ENCODE data around the gene SYS1. TPM values are rescaled to one million over a fixed set of nuclear protein-coding genes. Genes with fewer than 3 reads are reported as not detected.
A peak's percentile ranks its signal among the peaks of the same experiment; 100 is the strongest.

SYS1 gene
- total RNA-seq = 10 to 100 TPM; 22.1 to 23.8 TPM
- 16.4 TPM for polyA plus RNA-seq (2013, experiment 1 of 2)
- 15.6 TPM for polyA plus RNA-seq (2013, experiment 2 of 2)
- long read RNA-seq, experiment 1, transcript SYS1-201 (4 exons, 2,862 nt) = major isoform, 14 of 16 reads
- long read RNA-seq, experiment 1, partial matches to known transcripts = 0 of 16 reads
- long read RNA-seq, experiment 1, other reads (novel, unspliced or antisense) = 1 of 16 reads
- long read RNA-seq, experiment 2, transcript SYS1-201 (4 exons, 2,862 nt) = major isoform, 23 of 37 reads
- long read RNA-seq, experiment 2, transcript SYS1-205 (3 exons, 433 nt) = minor isoform, 12 of 37 reads
- long read RNA-seq, experiment 2, partial matches to known transcripts = 1 of 37 reads
- long read RNA-seq, experiment 2, other reads (novel, unspliced or antisense) = 1 of 37 reads
- long read RNA-seq, experiment 3, transcript SYS1-201 (4 exons, 2,862 nt) = major isoform, 141 of 180 reads
- long read RNA-seq, experiment 3, transcript SYS1-205 (3 exons, 433 nt) = minor isoform, 27 of 180 reads
- long read RNA-seq, experiment 3, partial matches to known transcripts = 4 of 180 reads
- long read RNA-seq, experiment 3, other reads (novel, unspliced or antisense) = 4 of 180 reads
- long read RNA-seq, experiment 4, transcript SYS1-205 (3 exons, 433 nt) = minor isoform, 9 of 63 reads
- long read RNA-seq, experiment 4, transcript SYS1-201 (4 exons, 2,862 nt) = major isoform, 51 of 63 reads
- long read RNA-seq, experiment 4, partial matches to known transcripts = 0 of 63 reads
- long read RNA-seq, experiment 4, other reads (novel, unspliced or antisense) = 3 of 63 reads

DNA sequence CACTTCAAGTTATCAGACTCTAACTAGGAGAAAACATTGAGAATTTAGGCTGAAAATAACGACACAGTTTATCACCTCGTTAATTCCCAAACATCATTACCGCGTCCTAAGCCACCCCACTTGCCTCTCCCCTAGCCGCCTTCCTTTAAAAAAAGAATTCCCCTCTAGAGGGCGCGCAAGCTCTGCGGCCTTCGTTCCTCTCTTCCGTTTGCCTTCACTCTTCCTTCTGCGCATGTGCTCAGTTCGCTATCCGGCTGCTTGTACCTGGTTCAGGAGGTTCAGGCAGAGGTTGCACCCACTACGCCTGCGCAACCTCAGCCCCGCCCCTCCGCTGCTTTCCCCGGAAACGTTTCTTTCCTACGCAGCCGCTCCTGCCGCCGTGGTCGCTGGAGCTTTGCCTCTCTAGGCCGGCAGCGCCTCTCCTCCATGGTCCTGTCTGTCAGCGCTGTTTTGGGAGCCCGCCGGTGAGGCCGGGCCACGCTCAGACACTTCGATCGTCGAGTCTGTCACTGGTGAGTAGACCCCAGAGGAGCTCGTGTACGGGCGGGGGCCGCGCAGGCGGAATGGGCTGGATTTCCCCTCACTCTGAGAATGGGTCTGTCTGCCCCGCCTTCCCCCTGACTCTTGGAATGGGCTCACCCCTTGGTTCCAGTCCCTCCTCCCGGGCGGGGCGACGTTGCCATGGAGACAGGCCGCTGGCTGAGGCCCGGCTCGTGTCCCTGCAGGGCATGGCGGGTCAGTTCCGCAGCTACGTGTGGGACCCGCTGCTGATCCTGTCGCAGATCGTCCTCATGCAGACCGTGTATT, at the start of gene SYS1:
SYS1 (plus strand) TSS at position 353 of the 807 bp plus-strand sequence; CDS start at position 729, 376 bp downstream.
- peak within 1 kb of the TSS; percentile 82 for H3K27ac ChIP-seq (ENCODE audit: low read depth, low read length)
- Mint-ChIP-seq H3K36me3 (ENCODE audit: low read depth) (peaks cover 23% of the 10 kb centered on the region), H3K9me3 (no peaks in the 10 kb centered on the region), H3K27ac (peak within 1 kb of the TSS; percentile 100), H3K27me3 (ENCODE audit: insufficient read depth) (no peaks in the 10 kb centered on the region), H3K4me3 (peak within 1 kb of the TSS; percentile 98), H3K4me1 (peaks cover 24% of the 10 kb centered on the region)
- TF ChIP-seq, protein P1, sequence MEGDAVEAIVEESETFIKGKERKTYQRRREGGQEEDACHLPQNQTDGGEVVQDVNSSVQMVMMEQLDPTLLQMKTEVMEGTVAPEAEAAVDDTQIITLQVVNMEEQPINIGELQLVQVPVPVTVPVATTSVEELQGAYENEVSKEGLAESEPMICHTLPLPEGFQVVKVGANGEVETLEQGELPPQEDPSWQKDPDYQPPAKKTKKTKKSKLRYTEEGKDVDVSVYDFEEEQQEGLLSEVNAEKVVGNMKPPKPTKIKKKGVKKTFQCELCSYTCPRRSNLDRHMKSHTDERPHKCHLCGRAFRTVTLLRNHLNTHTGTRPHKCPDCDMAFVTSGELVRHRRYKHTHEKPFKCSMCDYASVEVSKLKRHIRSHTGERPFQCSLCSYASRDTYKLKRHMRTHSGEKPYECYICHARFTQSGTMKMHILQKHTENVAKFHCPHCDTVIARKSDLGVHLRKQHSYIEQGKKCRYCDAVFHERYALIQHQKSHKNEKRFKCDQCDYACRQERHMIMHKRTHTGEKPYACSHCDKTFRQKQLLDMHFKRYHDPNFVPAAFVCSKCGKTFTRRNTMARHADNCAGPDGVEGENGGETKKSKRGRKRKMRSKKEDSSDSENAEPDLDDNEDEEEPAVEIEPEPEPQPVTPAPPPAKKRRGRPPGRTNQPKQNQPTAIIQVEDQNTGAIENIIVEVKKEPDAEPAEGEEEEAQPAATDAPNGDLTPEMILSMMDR (conservative IDR thresholded peaks at IDR 0.05) = peak; percentile 93
- H3K27me3 ChIP-seq (ENCODE audit: control insufficient read depth, insufficient read depth, low read length, poor library complexity, severe bottlenecking) = no peaks in the 10 kb centered on the region
- peaks cover 28% of the 10 kb centered on the region for H3K36me3 ChIP-seq (ENCODE audit: control insufficient read depth, insufficient read depth, low read length)
- 0% methylated on average over 35 to 55 of the region's 55 CpGs for WGBS, 2 experiments (ENCODE audit: insufficient coverage in 1 of 2, insufficient read length in 1 of 2)
- peak within 1 kb of the TSS; percentile 88 for H3K4me3 ChIP-seq (ENCODE audit: low read length)
- H3K4me1 ChIP-seq (ENCODE audit: control insufficient read depth, insufficient read depth, low read length) = no peaks in the 10 kb centered on the region
- DNase-seq = peak; percentile 99
- H3K9ac ChIP-seq (ENCODE audit: extremely low read depth, low read length, poor library complexity, severe bottlenecking) = peak within 1 kb of the TSS; percentile 84
- H3K9me3 ChIP-seq (ENCODE audit: control insufficient read depth, low read length) = no peaks in the 10 kb centered on the region

DNA sequence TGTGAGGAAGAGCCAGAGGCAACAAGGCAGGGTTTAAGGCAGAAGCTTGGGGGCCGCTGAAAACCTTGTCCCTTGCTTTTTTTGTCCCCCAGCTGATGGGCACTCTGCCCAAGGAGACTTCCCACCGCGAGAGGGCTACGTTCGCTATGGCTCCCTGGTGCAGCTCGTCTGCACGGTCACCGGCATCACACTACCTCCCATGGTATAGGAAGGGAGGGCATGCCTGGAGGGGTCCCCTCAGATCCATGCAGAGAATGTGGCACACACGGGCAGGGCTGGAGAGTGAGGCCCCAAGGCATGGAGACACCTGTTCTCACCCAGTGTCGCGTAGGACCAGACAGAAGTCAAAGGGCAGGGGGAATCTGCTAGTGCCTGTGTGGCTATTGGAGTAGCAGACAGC, 49.0 kb upstream of the SYS1 start:
- Mint-ChIP-seq H3K36me3 (ENCODE audit: low read depth) (no peaks in the 10 kb centered on the region), H3K4me1 (no peaks in the 10 kb centered on the region), H3K4me3 (no peak overlapping the region), H3K27ac (no peak overlapping the region), H3K27me3 (ENCODE audit: insufficient read depth) (peaks cover 35% of the 10 kb centered on the region), H3K9me3 (no peaks in the 10 kb centered on the region)
- H3K27ac ChIP-seq (ENCODE audit: low read depth, low read length) = no peak overlapping the region
- no peak overlapping the region for H3K9ac ChIP-seq (ENCODE audit: extremely low read depth, low read length, poor library complexity, severe bottlenecking)
- WGBS, 2 experiments (ENCODE audit: insufficient coverage in 1 of 2, insufficient read length in 1 of 2) = 88 to 89% methylated on average over 4 to 11 of the region's 11 CpGs
- no peaks in the 10 kb centered on the region for H3K36me3 ChIP-seq (ENCODE audit: control insufficient read depth, insufficient read depth, low read length)
- H3K4me3 ChIP-seq (ENCODE audit: low read length) = no peak overlapping the region
- DNase-seq = no peak
- no peaks in the 10 kb centered on the region for H3K9me3 ChIP-seq (ENCODE audit: control insufficient read depth, low read length)
- H3K27me3 ChIP-seq (ENCODE audit: control insufficient read depth, insufficient read depth, low read length, poor library complexity, severe bottlenecking) = no peaks in the 10 kb centered on the region
- TF ChIP-seq, protein P1 (conservative IDR thresholded peaks at IDR 0.05) = no peak
- no peaks in the 10 kb centered on the region for H3K4me1 ChIP-seq (ENCODE audit: control insufficient read depth, insufficient read depth, low read length)

DNA sequence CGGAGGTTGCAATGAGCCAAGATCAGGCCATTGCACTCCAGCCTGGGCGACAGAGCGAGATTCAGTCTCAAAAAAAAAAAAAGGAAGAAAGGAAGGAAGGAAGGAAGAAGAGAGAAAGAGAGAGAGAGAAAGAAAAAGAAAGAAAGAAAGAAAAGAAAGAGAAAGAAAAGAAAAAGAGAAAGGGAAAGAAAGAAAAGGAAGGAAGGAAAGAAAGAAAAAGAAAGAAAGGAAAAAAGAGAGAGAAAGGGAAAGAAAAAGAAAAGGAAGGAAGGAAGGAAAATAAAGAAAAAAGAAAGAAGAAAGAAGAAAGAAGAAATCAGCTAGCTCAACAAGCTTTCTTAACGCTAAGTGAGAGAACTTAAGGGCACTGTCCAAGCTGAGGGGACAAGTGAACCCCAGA, 47.3 kb upstream of the SYS1 start:
- Histone ChIP-seq H3K9me3 (ENCODE audit: control insufficient read depth, low read length) (no peaks in the 10 kb centered on the region), H3K27ac (ENCODE audit: low read depth, low read length) (no peak overlapping the region), H3K27me3 (ENCODE audit: control insufficient read depth, insufficient read depth, low read length, poor library complexity, severe bottlenecking) (no peaks in the 10 kb centered on the region), H3K36me3 (ENCODE audit: control insufficient read depth, insufficient read depth, low read length) (no peaks in the 10 kb centered on the region), H3K4me3 (ENCODE audit: low read length) (no peak overlapping the region), H3K9ac (ENCODE audit: extremely low read depth, low read length, poor library complexity, severe bottlenecking) (no peak overlapping the region), H3K4me1 (ENCODE audit: control insufficient read depth, insufficient read depth, low read length) (no peaks in the 10 kb centered on the region)
- H3K4me1 Mint-ChIP-seq = no peaks in the 10 kb centered on the region
- peaks cover 24% of the 10 kb centered on the region for H3K27me3 Mint-ChIP-seq (ENCODE audit: insufficient read depth)
- H3K4me3 Mint-ChIP-seq = no peak overlapping the region
- H3K36me3 Mint-ChIP-seq (ENCODE audit: low read depth) = no peaks in the 10 kb centered on the region
- 95% methylated on average over 4 of the region's 4 CpGs for WGBS, 2 experiments (ENCODE audit: insufficient coverage in 1 of 2, insufficient read length in 1 of 2)
- H3K27ac Mint-ChIP-seq = no peak overlapping the region
- H3K9me3 Mint-ChIP-seq = no peaks in the 10 kb centered on the region
- DNase-seq = no peak
- TF ChIP-seq, protein P1 (conservative IDR thresholded peaks at IDR 0.05) = no peak
